Neuronal stem cell (in vitro differentiated cells): ENCODE results near the gene RRAGC.

Source experiments
- DNase-seq: peaks from one replicate; pipeline ENCODE4 v3.0.0-alpha.2; 2013; ENCODE audit warnings: low spot score
- H2AFZ ChIP-seq: one replicate; pipeline ENCODE4 v1.6.1; 2013; ENCODE audit warnings: mild to moderate bottlenecking, low read length, inconsistent platforms
- H2AK5ac ChIP-seq: 2 replicates; pipeline ENCODE4 v1.6.1; 2013; ENCODE audit warnings: low read depth, mild to moderate bottlenecking, inconsistent platforms, low read length, moderate library complexity, mixed read lengths
- H2BK120ac ChIP-seq: 2 replicates; pipeline ENCODE4 v1.6.1; 2013; ENCODE audit warnings: low read depth, mild to moderate bottlenecking, inconsistent platforms, low read length, moderate library complexity, mixed read lengths
- H2BK12ac ChIP-seq: one replicate; pipeline ENCODE4 v1.6.1; 2013; ENCODE audit warnings: low read length, inconsistent platforms
- H2BK15ac ChIP-seq: 2 replicates; pipeline ENCODE4 v1.6.1; 2013; ENCODE audit warnings: mild to moderate bottlenecking, low read length, inconsistent platforms, mixed read lengths
- H2BK5ac ChIP-seq: one replicate; pipeline ENCODE4 v1.6.1; 2013; ENCODE audit warnings: inconsistent platforms, mild to moderate bottlenecking, low read length, moderate library complexity
- H3K14ac ChIP-seq: one replicate; pipeline ENCODE4 v1.6.1; 2013; ENCODE audit warnings: low read length, inconsistent platforms
- H3K18ac ChIP-seq: 2 replicates; pipeline ENCODE4 v1.6.1; 2013; ENCODE audit warnings: low read length, inconsistent platforms
- H3K23ac ChIP-seq: 2 replicates; pipeline ENCODE4 v1.6.1; 2013; ENCODE audit warnings: low read depth, mild to moderate bottlenecking, mixed read lengths, low read length, inconsistent platforms; ENCODE audit not compliant: poor library complexity
- H3K27ac ChIP-seq: replicated peaks from 3 replicates; pipeline ENCODE4 v1.5.1; 2013; ENCODE audit warnings: low read length, inconsistent platforms
- H3K27me3 ChIP-seq, 3 experiments: 2 replicates each; pipeline ENCODE4 v1.6.1; 2013; ENCODE audit warnings: low read length in 3 of 3, mild to moderate bottlenecking in 2 of 3, inconsistent platforms in 1 of 3, low read depth in 1 of 3, mixed read lengths in 1 of 3, moderate library complexity in 1 of 3; ENCODE audit not compliant: control insufficient read depth in 3 of 3, insufficient read depth in 3 of 3
- H3K36me3 ChIP-seq, 2 donors: replicated peaks in 1 of 2; 2 replicates each; pipeline ENCODE4 v1.6.1; 2013; ENCODE audit warnings: low read length in 2 of 2; ENCODE audit not compliant: control insufficient read depth in 2 of 2, insufficient read depth in 2 of 2
- H3K4ac ChIP-seq: 2 replicates; pipeline ENCODE4 v1.6.1; 2013; ENCODE audit warnings: inconsistent platforms, mild to moderate bottlenecking, low read length, moderate library complexity
- H3K4me1 ChIP-seq, 2 donors: 1 replicate in 1 of 2; 2 replicates in 1 of 2; pipeline ENCODE4 v1.6.1; 2013; ENCODE audit warnings: low read length in 2 of 2, low read depth in 1 of 2; ENCODE audit not compliant: control insufficient read depth in 2 of 2, insufficient read depth in 1 of 2
- H3K4me2 ChIP-seq: one replicate; pipeline ENCODE4 v1.6.1; 2013; ENCODE audit warnings: mild to moderate bottlenecking, low read length, inconsistent platforms; ENCODE audit not compliant: insufficient read depth, poor library complexity, severe bottlenecking
- H3K4me3 ChIP-seq, 2 donors: 2 replicates each; pipeline ENCODE4 v1.5.1; 2013; ENCODE audit warnings: low read length in 2 of 2, mild to moderate bottlenecking in 2 of 2, inconsistent platforms in 1 of 2, moderate library complexity in 1 of 2
- H3K79me1 ChIP-seq: one replicate; pipeline ENCODE4 v1.6.1; 2013; ENCODE audit warnings: low read depth, mild to moderate bottlenecking, inconsistent platforms, low read length, moderate library complexity
- H3K9ac ChIP-seq: one replicate; pipeline ENCODE4 v1.6.1; 2013; ENCODE audit warnings: mild to moderate bottlenecking, low read depth, low read length, inconsistent platforms; ENCODE audit not compliant: poor library complexity
- H3K9me3 ChIP-seq, 2 donors: replicated peaks in 1 of 2; 2 replicates each; pipeline versions ENCODE3 to v1.6.1; 2013; ENCODE audit warnings: low read length in 2 of 2, mild to moderate bottlenecking in 2 of 2, inconsistent platforms in 1 of 2, low read depth in 1 of 2, mixed read lengths in 1 of 2, moderate library complexity in 1 of 2; ENCODE audit not compliant: control insufficient read depth in 2 of 2, insufficient read depth in 1 of 2
- H4K8ac ChIP-seq: one replicate; pipeline ENCODE4 v1.6.1; 2013; ENCODE audit warnings: low read depth, mild to moderate bottlenecking, inconsistent platforms, low read length, moderate library complexity
- H4K91ac ChIP-seq: one replicate; pipeline ENCODE4 v1.6.1; 2013; ENCODE audit warnings: low read length, low read depth, mild to moderate bottlenecking, inconsistent platforms; ENCODE audit not compliant: poor library complexity
- WGBS, 2 donors: extraction: QIAGEN DNeasy Blood & Tissue Kit; methylation state at CpG; one replicate each; pipeline ENCODE4 v1.1.7; 2013; ENCODE audit warnings: missing lambda C conversion rate in 2 of 2, mixed read lengths in 1 of 2; ENCODE audit not compliant: insufficient read length in 2 of 2, insufficient replicate concordance in 1 of 2; ENCODE audit errors: extremely low coverage in 2 of 2; 5-methylcytosine and 5-hydroxymethylcytosine counted together

The RRAGC gene

DNA sequence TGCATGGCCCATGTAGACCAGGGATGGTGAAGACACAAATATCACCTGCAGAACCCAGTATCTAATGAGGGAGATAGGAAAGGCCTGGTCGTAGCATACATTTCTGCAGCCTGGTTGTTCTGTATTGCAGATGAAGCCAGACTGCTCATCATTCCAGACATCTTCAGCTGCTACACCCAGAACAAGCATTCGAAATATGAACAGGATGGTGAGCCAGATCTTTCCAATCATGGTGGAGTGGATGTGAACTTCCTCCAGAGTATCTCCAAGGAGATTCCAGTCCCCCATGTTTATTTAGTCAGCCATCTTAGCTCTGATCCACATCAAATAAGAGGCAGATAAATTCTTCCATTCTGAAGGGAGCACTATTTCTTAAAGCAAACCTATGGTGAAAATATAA lies 16.2 kb upstream of the RRAGC start:
- H3K9ac ChIP-seq, result no peak overlapping the region
- H3K14ac ChIP-seq, result no peak overlapping the region
- no peak for DNase-seq
- H2BK120ac ChIP-seq, result no peak overlapping the region
- no peak overlapping the region for H3K18ac ChIP-seq
- peaks cover 5% of the 10 kb centered on the region for H3K79me1 ChIP-seq
- no peak overlapping the region for H3K4ac ChIP-seq
- no peak overlapping the region for H2AK5ac ChIP-seq
- no CpG with 5 or more reads among the region's 2 CpGs for WGBS, 2 donors
- H3K4me1 ChIP-seq, result no peaks in the 10 kb centered on the region
- no peak overlapping the region for H3K23ac ChIP-seq
- peaks cover 0 to 2% of the 10 kb centered on the region in 2 donors for H3K36me3 ChIP-seq
- no peak overlapping the region for H2AFZ ChIP-seq
- no peak overlapping the region for H3K4me3 ChIP-seq
- H4K8ac ChIP-seq, result no peak overlapping the region
- H2BK5ac ChIP-seq, result no peak overlapping the region
- H2BK15ac ChIP-seq, result no peak overlapping the region
- H3K9me3 ChIP-seq, result no peaks in the 10 kb centered on the region
- no peak overlapping the region for H3K27ac ChIP-seq
- H4K91ac ChIP-seq, result no peak overlapping the region
- no peaks in the 10 kb centered on the region for H3K27me3 ChIP-seq
- no peak overlapping the region for H2BK12ac ChIP-seq
- no peak overlapping the region for H3K4me2 ChIP-seq

DNA sequence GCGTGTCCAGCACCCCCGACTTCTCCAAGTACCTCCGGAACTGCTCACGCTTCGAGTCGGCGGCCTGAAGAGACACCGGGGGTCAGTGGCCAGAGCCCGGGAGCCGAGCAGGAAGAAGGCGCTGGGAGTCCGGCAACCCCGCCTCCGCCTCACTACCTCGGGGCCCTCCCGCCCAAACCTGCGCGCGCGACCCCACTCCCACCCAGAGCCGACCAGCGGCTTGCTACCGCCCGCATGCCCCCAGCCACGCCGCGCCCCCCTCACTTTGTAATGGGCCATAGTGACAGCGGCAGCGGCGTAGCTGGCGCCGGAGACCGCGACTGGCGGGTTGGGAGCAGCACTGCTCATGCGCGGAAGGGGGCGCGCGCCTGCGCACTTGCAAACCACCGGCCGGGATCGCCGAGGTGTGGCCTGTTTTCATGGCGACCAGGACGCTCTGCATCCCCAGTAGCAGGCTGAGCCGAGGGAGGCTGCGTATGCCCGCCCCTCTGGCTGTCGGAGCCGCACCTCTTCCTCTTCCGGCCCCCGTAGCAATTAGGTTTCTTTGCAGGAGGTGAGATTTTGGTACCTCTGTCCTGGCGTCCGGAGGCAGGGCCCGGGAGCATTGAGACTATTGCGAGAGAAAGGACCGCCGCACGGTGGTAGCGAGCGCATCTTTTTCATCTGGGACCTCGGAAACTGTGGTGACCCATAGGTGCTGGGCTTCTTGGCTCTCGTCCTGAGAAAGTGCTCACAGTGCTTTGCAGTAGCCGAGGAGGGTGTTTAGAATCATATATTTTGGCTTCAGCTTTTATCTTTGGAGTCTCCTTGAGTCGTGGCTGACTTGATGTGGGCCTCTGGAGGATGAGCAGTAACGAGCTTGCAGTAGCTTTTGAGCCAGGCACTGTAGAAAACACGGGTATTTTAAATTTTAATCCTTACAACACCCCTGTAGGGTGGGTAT lies 13.7 kb upstream of the RRAGC start, which contains the start of gene MYCBP:
Gene MYCBP (minus strand): TSS at position 322 of the 943 bp plus-strand sequence. CDS start 43 bp downstream, at position 279.
- Histone ChIP-seq H3K18ac (peak within 1 kb of the TSS; percentile 95), H2BK12ac (no peak within 1 kb of the TSS), H3K9me3 (no peaks in the 10 kb centered on the region), H3K23ac (peak within 1 kb of the TSS; percentile 96), H2BK5ac (no peak within 1 kb of the TSS), H2AK5ac (no peak within 1 kb of the TSS), H3K4ac (no peak within 1 kb of the TSS), H3K27me3 (no peaks in the 10 kb centered on the region), H3K27ac (peak within 1 kb of the TSS; percentile 47), H3K4me3 (peak within 1 kb of the TSS; percentile 83 to 95), H3K36me3 (peaks cover 0 to 2% of the 10 kb centered on the region in 2 donors), H2AFZ (peak within 1 kb of the TSS; percentile 89), H2BK15ac (peak within 1 kb of the TSS; percentile 20), H3K14ac (no peak within 1 kb of the TSS), H4K8ac (no peak within 1 kb of the TSS), H3K4me1 (no peaks in the 10 kb centered on the region), H3K9ac (peak within 1 kb of the TSS; percentile 96), H4K91ac (no peak within 1 kb of the TSS), H2BK120ac (no peak within 1 kb of the TSS), H3K4me2 (peak within 1 kb of the TSS; percentile 94), H3K79me1 (peaks cover 5% of the 10 kb centered on the region)
- DNase-seq, result peak; percentile 96
- WGBS, 2 donors, result no CpG with 5 or more reads among the region's 69 CpGs

DNA sequence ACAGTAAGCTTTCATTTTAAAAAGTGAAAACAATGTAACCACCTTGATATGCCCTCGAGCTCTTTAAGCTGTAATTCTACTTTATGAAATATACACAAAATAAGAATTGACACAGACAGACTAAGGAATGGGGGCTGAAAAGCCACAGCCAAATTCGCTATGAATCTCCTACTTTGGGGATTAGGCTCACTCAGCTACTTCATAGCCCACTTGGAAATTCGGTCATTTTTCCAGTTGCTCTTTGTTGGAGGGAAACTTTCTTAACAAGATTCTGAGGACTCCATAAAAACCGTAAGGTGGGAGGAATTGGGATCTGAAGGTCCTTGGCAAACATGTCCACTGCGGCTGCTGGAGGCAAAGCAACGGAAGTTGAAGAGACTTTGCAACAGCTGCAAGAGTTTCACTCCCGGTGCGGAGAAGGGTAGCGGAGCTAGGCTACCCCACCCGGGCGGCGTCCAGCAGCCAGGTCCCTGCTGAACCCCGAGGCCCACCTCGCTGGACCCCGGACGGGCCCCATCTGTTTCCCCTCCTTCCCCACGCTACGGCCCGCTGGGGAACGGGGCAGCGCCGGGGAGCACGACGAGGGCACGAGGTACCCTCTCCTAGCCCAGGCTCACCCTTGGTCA lies 12.9 kb upstream of the RRAGC start:
- no peak for DNase-seq

DNA sequence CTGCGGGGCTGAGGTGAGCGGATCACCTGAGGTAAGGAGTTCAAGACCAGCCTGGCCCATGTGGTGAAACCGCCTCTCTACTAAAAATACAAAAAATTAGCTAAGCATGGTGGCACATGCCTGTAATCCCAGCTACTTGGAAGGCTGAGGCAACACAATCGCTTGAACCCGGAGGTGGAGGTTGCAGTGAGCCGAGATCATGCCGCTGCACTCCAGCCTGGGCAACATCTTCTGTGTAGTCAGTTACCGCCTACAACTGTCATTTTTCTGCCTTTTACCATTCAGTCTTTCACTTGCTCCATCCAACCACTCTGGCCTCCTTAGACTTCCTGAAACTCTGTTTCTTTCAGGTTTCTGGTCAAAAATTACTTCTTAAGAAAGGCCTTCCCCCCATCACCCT lies 11.4 kb upstream of the RRAGC start:
- Histone ChIP-seq H3K79me1 (peaks cover 4% of the 10 kb centered on the region), H4K8ac (no peak overlapping the region), H3K18ac (no peak overlapping the region), H3K4me1 (no peaks in the 10 kb centered on the region), H4K91ac (no peak overlapping the region), H3K23ac (no peak overlapping the region), H3K4me2 (no peak overlapping the region), H3K14ac (no peak overlapping the region), H2BK15ac (no peak overlapping the region), H3K9ac (peak overlapping the region; percentile 33), H2BK12ac (no peak overlapping the region), H2AK5ac (no peak overlapping the region), H2BK120ac (no peak overlapping the region), H2BK5ac (no peak overlapping the region), H3K4ac (no peak overlapping the region), H3K4me3 (no peak overlapping the region), H3K27me3 (no peaks in the 10 kb centered on the region), H3K27ac (no peak overlapping the region), H3K9me3 (no peaks in the 10 kb centered on the region), H2AFZ (no peak overlapping the region), H3K36me3 (peaks cover 2 to 14% of the 10 kb centered on the region in 2 donors)
- DNase-seq, result no peak
- WGBS, 2 donors, result no CpG with 5 or more reads among the region's 8 CpGs

More for the DNA sequence above, 12.9 kb upstream of the RRAGC start:
- no peak overlapping the region for H3K27ac ChIP-seq
- H3K9me3 ChIP-seq, result no peaks in the 10 kb centered on the region
- H3K79me1 ChIP-seq, result peaks cover 4% of the 10 kb centered on the region
- peak overlapping the region; percentile 83 to 95 for H3K4me3 ChIP-seq
- no CpG with 5 or more reads among the region's 25 CpGs for WGBS, 2 donors
- H3K14ac ChIP-seq, result no peak overlapping the region
- peak overlapping the region; percentile 96 for H3K9ac ChIP-seq
- no peak overlapping the region for H3K4ac ChIP-seq
- peak overlapping the region; percentile 86 for H2AFZ ChIP-seq
- no peak overlapping the region for H2AK5ac ChIP-seq
- H2BK5ac ChIP-seq, result no peak overlapping the region
- peak overlapping the region; percentile 95 for H3K18ac ChIP-seq
- no peak overlapping the region for H2BK120ac ChIP-seq
- H4K8ac ChIP-seq, result no peak overlapping the region
- H2BK15ac ChIP-seq, result peak overlapping the region; percentile 20
- peak overlapping the region; percentile 94 for H3K4me2 ChIP-seq
- H3K23ac ChIP-seq, result peak overlapping the region; percentile 96
- H2BK12ac ChIP-seq, result no peak overlapping the region
- peaks cover 2 to 3% of the 10 kb centered on the region in 2 donors for H3K36me3 ChIP-seq
- H3K4me1 ChIP-seq, result no peaks in the 10 kb centered on the region
- no peaks in the 10 kb centered on the region for H3K27me3 ChIP-seq
- H4K91ac ChIP-seq, result no peak overlapping the region
